Right atrium auricular region (tissue), 2 donors: ENCODE data around the gene TBK1. TPM values are rescaled to one million over a fixed set of nuclear protein-coding genes. Genes with fewer than 3 reads are reported as not detected.
"Not testable (repeated sequence)": the region's sequence is repeated elsewhere in the genome, so short reads cannot be mapped to it uniquely, and the experiment has no call there.

Experiments
- DNase-seq: peaks from one replicate; pipeline ENCODE4 v3.0.0-alpha.2; 2019; ENCODE audit warnings: low spot score
- H3K27ac ChIP-seq, 2 donors: fragments of 200-600 bp; sonication (generic); 1 replicate in 1 of 2; 2 replicates in 1 of 2; pipeline ENCODE4 v1.5.1; 2016 to 2019
- H3K27me3 ChIP-seq, 2 donors: fragments of 200-600 bp; sonication (generic); one replicate each; pipeline versions ENCODE4 v1.5.1 to v1.6.0; 2017 to 2019
- H3K36me3 ChIP-seq: fragments of 200-600 bp; sonication (generic); one replicate; pipeline ENCODE4 v1.5.1; 2016
- H3K4me1 ChIP-seq, 2 donors: fragments of 200-600 bp; sonication (generic); one replicate each; pipeline versions ENCODE4 v1.5.1 to v1.6.0; 2017 to 2019
- H3K4me3 ChIP-seq, 2 donors: fragments of 200-600 bp; sonication (generic); 1 replicate in 1 of 2; 2 replicates in 1 of 2; pipeline ENCODE4 v1.5.1; 2017 to 2019; ENCODE audit warnings: mild to moderate bottlenecking in 1 of 2, moderate library complexity in 1 of 2
- H3K9me3 ChIP-seq, 2 donors: fragments of 200-600 bp; sonication (generic); one replicate each; pipeline ENCODE4 v1.5.1; 2019
- total RNA-seq, 2 donors: library from RNA; depleted of rRNA; stranded (reverse); fragments of >200 nt; gene quantifications; one replicate each; pipeline ENCODE4 v1.1.0, GENCODE V29; 2016
- TF ChIP-seq, protein P1 (sequence below), 2 donors: fragments of 200-600 bp; sonication (generic); IDR thresholded peaks; one replicate each; pipeline ENCODE4 v1.5.1; 2019; ENCODE audit warnings: antibody characterized with exemption in 2 of 2

The TBK1 gene
- total RNA-seq, 2 donors from 2014 or later, result 11.3 to 12.2 TPM

DNA sequence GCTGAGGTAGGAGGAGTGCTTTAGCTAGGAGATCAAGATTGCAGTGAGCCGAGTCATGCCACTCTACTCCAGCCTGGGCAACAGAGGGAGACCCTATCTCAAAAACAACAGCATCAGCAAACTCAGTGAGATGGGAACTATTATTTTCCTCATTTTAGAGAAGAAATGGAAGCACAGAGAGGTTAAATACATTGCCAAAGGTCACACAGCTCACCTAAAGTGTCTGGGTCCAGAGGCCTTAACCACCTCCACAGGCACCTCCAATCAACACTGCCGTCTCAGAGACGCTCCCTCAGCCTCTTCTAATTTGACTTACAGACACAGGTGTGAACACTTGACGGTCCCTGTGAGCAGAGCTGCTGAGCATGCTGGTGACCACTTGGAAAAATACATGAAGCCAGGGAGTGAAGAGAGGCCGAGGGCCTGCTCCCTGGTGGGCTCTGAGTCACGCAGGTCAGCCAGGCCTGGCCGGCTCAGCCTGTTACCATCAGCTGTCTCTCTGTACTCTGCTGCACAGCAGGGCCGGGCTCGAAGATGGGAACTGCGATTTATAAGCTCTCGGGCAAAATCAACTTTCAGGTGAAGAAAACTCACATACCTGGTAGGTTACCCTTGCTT, 80.9 kb downstream of the TBK1 start:
- Histone ChIP-seq H3K9me3 (no peaks in the 10 kb centered on the region), H3K4me1 (no peaks in the 10 kb centered on the region), H3K36me3 (no peaks in the 10 kb centered on the region), H3K27ac (no peak overlapping the region), H3K4me3 (no peak overlapping the region), H3K27me3 (no peaks in the 10 kb centered on the region)
- TF ChIP-seq, protein P1, sequence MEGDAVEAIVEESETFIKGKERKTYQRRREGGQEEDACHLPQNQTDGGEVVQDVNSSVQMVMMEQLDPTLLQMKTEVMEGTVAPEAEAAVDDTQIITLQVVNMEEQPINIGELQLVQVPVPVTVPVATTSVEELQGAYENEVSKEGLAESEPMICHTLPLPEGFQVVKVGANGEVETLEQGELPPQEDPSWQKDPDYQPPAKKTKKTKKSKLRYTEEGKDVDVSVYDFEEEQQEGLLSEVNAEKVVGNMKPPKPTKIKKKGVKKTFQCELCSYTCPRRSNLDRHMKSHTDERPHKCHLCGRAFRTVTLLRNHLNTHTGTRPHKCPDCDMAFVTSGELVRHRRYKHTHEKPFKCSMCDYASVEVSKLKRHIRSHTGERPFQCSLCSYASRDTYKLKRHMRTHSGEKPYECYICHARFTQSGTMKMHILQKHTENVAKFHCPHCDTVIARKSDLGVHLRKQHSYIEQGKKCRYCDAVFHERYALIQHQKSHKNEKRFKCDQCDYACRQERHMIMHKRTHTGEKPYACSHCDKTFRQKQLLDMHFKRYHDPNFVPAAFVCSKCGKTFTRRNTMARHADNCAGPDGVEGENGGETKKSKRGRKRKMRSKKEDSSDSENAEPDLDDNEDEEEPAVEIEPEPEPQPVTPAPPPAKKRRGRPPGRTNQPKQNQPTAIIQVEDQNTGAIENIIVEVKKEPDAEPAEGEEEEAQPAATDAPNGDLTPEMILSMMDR (IDR thresholded peaks at IDR 0.05), result no peak
- no peak for DNase-seq

DNA sequence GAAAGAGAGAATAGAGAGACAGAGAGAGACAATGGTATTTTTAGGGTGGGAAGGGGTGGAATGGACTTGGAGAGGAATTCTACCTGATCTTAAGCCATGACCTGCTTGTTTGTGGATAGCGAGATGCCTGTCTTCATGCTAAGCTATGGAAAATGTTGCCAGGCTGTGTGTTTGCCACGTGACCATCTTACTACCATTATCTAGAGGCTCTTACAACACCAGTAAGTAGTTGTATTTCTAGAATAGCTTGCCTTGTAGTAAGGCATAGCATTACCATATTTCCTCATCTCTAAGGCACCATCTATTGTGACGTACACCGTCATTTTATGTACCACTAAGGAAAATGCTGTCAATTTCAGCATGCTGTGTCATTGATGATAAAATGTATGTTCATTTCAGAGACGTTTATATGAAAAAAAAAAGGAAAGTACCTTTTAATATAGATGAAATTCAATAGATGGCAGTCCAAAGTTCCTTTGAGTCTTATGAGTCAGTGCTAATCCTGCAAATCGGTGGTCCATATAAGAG, 82.8 kb downstream of the TBK1 start:
- TF ChIP-seq, protein P1 (IDR thresholded peaks at IDR 0.05), result no peak
- no peak for DNase-seq
- Histone ChIP-seq H3K4me3 (no peak overlapping the region), H3K27ac (no peak overlapping the region), H3K9me3 (no peaks in the 10 kb centered on the region), H3K36me3 (no peaks in the 10 kb centered on the region), H3K27me3 (no peaks in the 10 kb centered on the region), H3K4me1 (no peaks in the 10 kb centered on the region)

DNA sequence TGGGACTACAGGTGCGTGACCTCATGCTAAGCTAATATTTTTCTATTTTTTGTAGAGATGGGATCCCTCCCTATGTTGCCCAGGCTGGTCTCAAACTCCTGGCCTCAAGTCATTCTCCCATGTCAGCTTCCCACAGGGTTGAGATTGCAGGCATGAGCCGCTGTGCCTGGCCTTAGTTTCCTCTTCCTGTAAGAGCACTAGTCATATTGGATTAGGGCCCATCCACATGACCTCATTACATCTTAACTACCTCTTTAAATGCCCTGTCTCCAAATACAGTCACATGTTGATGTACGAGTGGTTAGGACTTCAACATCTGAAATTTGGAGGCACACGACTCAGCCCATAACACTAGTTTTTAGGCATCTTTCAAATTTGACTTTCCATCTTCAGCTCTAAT, 86.2 kb downstream of the TBK1 start:
- H3K27ac ChIP-seq, result no peak overlapping the region
- no peaks in the 10 kb centered on the region for H3K4me1 ChIP-seq
- no peaks in the 10 kb centered on the region for H3K36me3 ChIP-seq
- no peaks in the 10 kb centered on the region for H3K9me3 ChIP-seq
- DNase-seq, result no peak
- no peak overlapping the region for H3K4me3 ChIP-seq
- H3K27me3 ChIP-seq, result no peaks in the 10 kb centered on the region
- TF ChIP-seq, protein P1 (IDR thresholded peaks at IDR 0.05), result no peak

DNA sequence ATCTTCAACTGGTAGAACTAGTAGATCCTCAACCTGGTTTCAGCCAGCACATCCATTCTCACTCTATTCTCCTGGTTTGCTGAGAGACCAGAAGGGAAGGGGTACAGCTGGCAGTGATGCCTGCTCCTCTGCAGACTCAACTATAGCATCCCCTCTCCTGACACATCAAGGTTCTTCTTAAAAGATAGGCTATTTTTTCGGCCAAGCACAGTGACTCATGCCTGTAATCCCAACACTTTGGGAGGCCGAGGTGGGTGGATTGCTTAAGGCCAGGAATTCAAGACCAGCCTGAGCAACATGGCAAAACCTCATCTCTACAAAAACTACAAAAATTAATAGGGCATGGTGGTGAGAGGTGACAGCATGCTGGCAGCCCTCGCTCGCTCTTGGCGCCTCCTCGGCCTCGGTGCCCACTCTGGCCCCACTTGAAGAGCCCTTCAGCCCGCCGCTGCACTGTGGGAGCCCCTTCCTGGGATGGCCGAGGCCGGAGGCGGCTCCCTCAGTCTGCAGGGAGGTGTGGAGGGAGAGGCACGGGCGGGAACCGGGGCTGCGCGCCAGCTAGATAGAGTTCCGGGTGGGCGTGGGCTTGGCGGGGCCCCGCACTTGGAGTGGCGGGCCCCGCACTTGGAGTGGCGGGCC, 90.6 kb downstream of the TBK1 start:
- H3K27ac ChIP-seq, H3K27me3 ChIP-seq, H3K4me1 ChIP-seq, DNase-seq, H3K9me3 ChIP-seq, H3K36me3 ChIP-seq: not testable (repeated sequence)
- H3K4me3 ChIP-seq, result peak overlapping the region in 1 of 2 donors; percentile 25

DNA sequence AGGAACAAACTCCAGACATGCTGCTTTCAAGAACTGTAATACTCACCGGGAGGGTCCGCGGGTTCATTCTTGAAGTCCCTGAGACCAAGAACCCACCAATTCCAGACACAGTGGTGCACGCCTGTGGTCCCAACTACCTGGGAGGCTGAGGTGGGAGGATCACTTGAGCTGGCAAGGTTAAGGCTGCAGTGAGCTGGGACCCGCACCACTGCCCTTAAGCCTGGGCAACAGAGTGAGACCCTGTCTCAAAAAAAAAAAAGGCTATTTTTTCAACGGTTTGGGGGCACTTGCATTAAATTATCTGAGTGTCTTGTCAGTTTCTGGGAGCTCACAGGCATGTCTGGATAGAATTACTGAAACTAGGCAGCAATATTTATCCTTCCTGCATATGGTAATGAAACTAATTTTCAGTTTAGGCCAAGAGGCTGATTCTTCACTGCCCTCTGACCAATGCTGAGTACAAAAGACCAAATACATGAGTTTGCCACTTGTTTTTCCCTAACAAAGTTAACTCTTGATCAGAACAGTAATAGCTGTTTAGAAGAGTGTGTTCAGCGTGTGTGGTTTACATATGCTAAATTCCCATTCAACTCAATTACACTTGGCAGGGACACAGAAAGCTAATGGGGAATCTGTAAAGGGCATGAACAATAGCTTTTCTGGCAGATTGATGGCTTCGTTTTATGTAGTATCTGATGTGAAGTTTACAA, 92.6 kb downstream of the TBK1 start:
- H3K4me3 ChIP-seq, result no peak overlapping the region
- H3K27ac ChIP-seq, result no peak overlapping the region
- no peaks in the 10 kb centered on the region for H3K36me3 ChIP-seq
- no peaks in the 10 kb centered on the region for H3K4me1 ChIP-seq
- TF ChIP-seq, protein P1 (IDR thresholded peaks at IDR 0.05), result no peak
- H3K27me3 ChIP-seq, result no peaks in the 10 kb centered on the region
- H3K9me3 ChIP-seq, result no peaks in the 10 kb centered on the region
- no peak for DNase-seq

DNA sequence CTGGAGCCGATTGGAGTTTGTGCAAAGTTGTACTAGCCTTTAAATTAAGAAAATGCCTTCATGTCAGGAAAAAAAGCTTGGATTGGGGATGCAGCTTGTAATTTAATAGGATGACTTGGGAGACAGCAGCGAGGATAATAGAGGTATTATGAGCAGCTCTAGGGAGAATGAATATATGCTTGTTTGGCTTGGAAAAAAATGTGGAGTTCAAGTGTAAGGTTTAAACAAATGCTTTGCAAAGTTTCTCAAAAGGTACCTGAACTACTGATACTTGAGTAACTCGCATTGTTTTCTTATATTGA, 93.1 kb downstream of the TBK1 start:
- no peak for DNase-seq
- no peaks in the 10 kb centered on the region for H3K36me3 ChIP-seq
- TF ChIP-seq, protein P1 (IDR thresholded peaks at IDR 0.05), result no peak
- H3K4me3 ChIP-seq, result no peak overlapping the region
- H3K27me3 ChIP-seq, result no peaks in the 10 kb centered on the region
- H3K4me1 ChIP-seq, result no peaks in the 10 kb centered on the region
- H3K9me3 ChIP-seq, result no peaks in the 10 kb centered on the region
- no peak overlapping the region for H3K27ac ChIP-seq
